GM23248 (cell line): Measurements from ENCODE around the gene UBE2V1. TPM values are rescaled to one million over a fixed set of nuclear protein-coding genes. Genes with fewer than 3 reads are reported as not detected.

ENCODE experiments used
- DNase-seq: peaks from one replicate; pipeline ENCODE4 v3.0.0-alpha.2; 2015
- H2AFZ ChIP-seq: fragments of 200-600 bp; sonication (generic); 2 replicates; pipeline ENCODE4 v1.6.1; 2016; ENCODE audit warnings: antibody characterized with exemption
- H3F3A ChIP-seq: fragments of 200-600 bp; sonication (generic); 2 replicates; pipeline ENCODE4 v1.6.1; 2016; ENCODE audit warnings: mild to moderate bottlenecking, antibody characterized with exemption, mixed run types; ENCODE audit not compliant: insufficient read depth
- H3K27ac ChIP-seq: fragments of 200-600 bp; sonication (generic); 2 replicates; pipeline ENCODE4 v1.5.1; 2016; ENCODE audit warnings: mild to moderate bottlenecking
- H3K27me3 ChIP-seq: fragments of 200-600 bp; sonication (generic); replicated peaks from 2 replicates; pipeline ENCODE4 v1.6.1; 2016; ENCODE audit warnings: mild to moderate bottlenecking; ENCODE audit not compliant: insufficient read depth
- H3K36me3 ChIP-seq: fragments of 200-600 bp; sonication (generic); 2 replicates; pipeline ENCODE4 v1.6.1; 2016; ENCODE audit warnings: low read depth, mild to moderate bottlenecking
- H3K4me1 ChIP-seq: fragments of 200-600 bp; sonication (generic); 2 replicates; pipeline ENCODE4 v1.6.1; 2016; ENCODE audit warnings: mild to moderate bottlenecking; ENCODE audit not compliant: insufficient read depth
- H3K4me2 ChIP-seq: fragments of 200-600 bp; sonication (generic); one replicate; pipeline ENCODE4 v1.6.1; 2016; ENCODE audit warnings: mild to moderate bottlenecking; ENCODE audit not compliant: unreplicated experiment
- H3K4me3 ChIP-seq: fragments of 200-600 bp; sonication (generic); 2 replicates; pipeline ENCODE4 v1.5.1; 2016; ENCODE audit warnings: mild to moderate bottlenecking
- H3K79me2 ChIP-seq: fragments of 200-600 bp; sonication (generic); 2 replicates; pipeline ENCODE4 v1.6.1; 2016; ENCODE audit warnings: mild to moderate bottlenecking; ENCODE audit not compliant: insufficient read depth
- H3K9ac ChIP-seq: fragments of 200-600 bp; sonication (generic); 2 replicates; pipeline ENCODE4 v1.6.1; 2016; ENCODE audit warnings: mild to moderate bottlenecking
- H3K9me2 ChIP-seq: fragments of 200-600 bp; sonication (generic); 2 replicates; pipeline ENCODE4 v1.6.1; 2016; ENCODE audit warnings: mixed run types, mild to moderate bottlenecking, moderate library complexity; ENCODE audit not compliant: insufficient read depth
- H3K9me3 ChIP-seq: fragments of 200-600 bp; sonication (generic); one replicate; pipeline ENCODE4 v1.6.1; 2017; ENCODE audit warnings: low read depth
- H4K20me1 ChIP-seq: fragments of 200-600 bp; sonication (generic); 2 replicates; pipeline ENCODE4 v1.6.0; 2016; ENCODE audit not compliant: insufficient read depth
- EZH2 ChIP-seq: fragments of 200-600 bp; sonication (generic); IDR thresholded peaks from 2 replicates; pipeline ENCODE4 v1.6.1; 2018; ENCODE audit warnings: antibody characterized with exemption, mild to moderate bottlenecking; ENCODE audit not compliant: insufficient read depth, poor library complexity, severe bottlenecking
- EZH2phosphoT487 ChIP-seq: fragments of 200-600 bp; sonication (generic); IDR thresholded peaks from 2 replicates; pipeline ENCODE4 v1.6.1; 2018; ENCODE audit warnings: antibody characterized with exemption, moderate library complexity, mild to moderate bottlenecking, low read depth; ENCODE audit not compliant: insufficient read depth
- WGBS, 2 experiments: methylation state at CpG; one replicate each; pipeline ENCODE4 v1.1.6; 2015 to 2017; ENCODE audit warnings: low lambda C conversion rate in 2 of 2, low coverage in 1 of 2; ENCODE audit errors: missing lambda C conversion rate in 2 of 2; 5-methylcytosine and 5-hydroxymethylcytosine counted together
- in situ Hi-C: fragments of 300-500 bp; cut with MboI; formaldehyde crosslinking; loops from 2 replicates; pipeline ENCODE4 v1.15.0; 2020
- polyA plus RNA-seq: library from polyadenylated mRNA; unstranded; fragments of >200 nt; fragmentation: Nextera tagmentation; extraction: Ambion mirVana; gene quantifications from 2 replicates; pipeline ENCODE4 v1.2.1, GENCODE V29; 2016
- total RNA-seq: library from RNA; depleted of rRNA; stranded (reverse); fragments of >200 nt; shearing (Covaris generic); gene quantifications from 2 replicates; pipeline ENCODE4 v1.2.3, GENCODE V29; 2014

Gene UBE2V1
- total and polyA plus RNA-seq, 2 experiments from 2014 or later, result 41.7 to 197 TPM

DNA sequence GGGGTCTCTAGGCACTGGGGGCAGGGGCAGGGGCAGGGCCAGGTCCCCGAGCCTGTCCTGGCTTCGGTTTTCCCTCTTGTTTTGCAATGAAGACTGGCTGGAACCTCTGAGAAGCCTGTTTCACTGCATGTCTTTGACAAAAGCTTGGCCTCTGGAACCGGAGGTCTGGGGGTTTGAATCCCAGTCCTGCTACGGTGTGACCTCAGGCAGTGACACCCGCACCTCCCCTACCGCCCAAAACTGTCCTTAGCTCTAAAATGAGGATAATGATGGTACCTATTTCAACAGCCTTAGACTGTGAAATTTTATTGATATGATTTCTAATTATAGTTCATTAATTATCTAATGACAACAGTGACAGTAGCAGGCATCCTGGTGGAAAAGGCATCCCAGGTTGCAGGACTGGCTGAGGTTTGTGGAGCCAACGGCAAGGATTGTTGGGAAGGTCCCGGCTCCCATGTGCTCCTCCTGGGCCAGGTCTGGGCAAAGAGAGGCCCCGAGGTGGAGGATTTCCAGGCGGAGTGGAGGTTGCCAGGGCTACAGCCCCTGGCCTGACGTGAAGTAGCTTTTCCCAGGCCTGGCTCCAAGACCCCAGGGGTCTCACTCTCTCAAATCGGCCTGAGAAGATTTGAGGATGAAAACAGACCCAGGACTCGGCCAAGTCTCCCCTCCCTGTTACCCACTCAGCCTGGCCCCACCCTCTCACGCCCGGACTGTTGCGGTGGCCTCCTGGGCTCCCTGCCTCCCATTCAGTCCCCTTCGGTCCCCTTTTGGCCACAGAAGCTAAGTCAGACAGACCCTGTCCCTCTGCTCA is 72.3 kb downstream of the UBE2V1 start:
- H2AFZ ChIP-seq, result no peak overlapping the region
- no peak overlapping the region for H3K9ac ChIP-seq
- H3K4me1 ChIP-seq, result no peaks in the 10 kb centered on the region
- in situ Hi-C loops, result no loop called here
- H3K9me3 ChIP-seq, result no peaks in the 10 kb centered on the region
- H3F3A ChIP-seq, result no peaks in the 10 kb centered on the region
- H3K9me2 ChIP-seq, result no peaks in the 10 kb centered on the region
- no peaks in the 10 kb centered on the region for H3K79me2 ChIP-seq
- H3K4me3 ChIP-seq, result no peak overlapping the region
- H4K20me1 ChIP-seq, result no peaks in the 10 kb centered on the region
- no peaks in the 10 kb centered on the region for H3K36me3 ChIP-seq
- no peak overlapping the region for H3K27ac ChIP-seq
- 83% methylated on average over 17 of the region's 17 CpGs for WGBS, 2 experiments
- H3K27me3 ChIP-seq, result no peaks in the 10 kb centered on the region
- no peak overlapping the region for H3K4me2 ChIP-seq
- no peak for DNase-seq
- no peak for TF ChIP-seq EZH2phosphoT487
- no peak for TF ChIP-seq EZH2

DNA sequence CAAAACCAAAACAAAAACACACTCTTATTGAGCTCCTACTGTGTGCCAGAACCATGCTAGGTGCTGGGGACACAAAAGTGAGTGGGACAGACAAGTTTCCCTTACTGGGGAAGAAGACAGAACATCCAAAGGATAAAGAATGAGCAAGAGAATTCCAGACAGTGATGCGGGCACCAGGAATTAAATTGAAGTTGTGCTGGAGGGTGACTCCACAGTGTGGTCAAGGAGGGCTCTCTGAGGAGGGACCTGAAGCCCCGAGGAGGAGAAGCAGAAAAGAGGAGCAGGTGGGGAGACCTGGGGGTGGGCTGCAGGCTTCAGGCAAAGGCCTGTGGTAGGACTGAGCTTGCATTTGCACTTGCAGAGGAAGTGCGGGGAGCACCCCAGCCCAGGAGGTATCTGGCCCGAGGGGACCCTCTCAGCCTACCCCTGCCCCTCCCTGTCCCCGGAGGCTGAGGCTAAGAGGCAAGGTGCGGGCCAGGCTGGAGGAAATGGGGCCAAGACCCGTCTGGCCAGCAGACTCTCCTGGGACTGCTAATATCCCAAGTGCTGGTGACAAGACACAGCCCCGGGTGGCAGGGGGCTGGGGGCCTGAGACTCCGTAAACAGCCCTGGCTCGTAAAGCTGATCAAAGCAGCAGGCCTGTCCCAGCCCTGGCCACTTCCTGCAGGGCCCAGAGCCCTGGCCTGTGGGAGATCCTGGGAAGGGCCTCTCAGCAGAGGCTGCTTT is 73.1 kb downstream of the UBE2V1 start:
- H3K79me2 ChIP-seq, result no peaks in the 10 kb centered on the region
- no peak overlapping the region for H3K4me3 ChIP-seq
- no peaks in the 10 kb centered on the region for H3K27me3 ChIP-seq
- no peak overlapping the region for H3K27ac ChIP-seq
- no peaks in the 10 kb centered on the region for H3F3A ChIP-seq
- WGBS, 2 experiments, result 82 to 86% methylated on average over 10 of the region's 10 CpGs
- no peak overlapping the region for H3K9ac ChIP-seq
- no peak overlapping the region for H3K4me2 ChIP-seq
- no peaks in the 10 kb centered on the region for H4K20me1 ChIP-seq
- no peaks in the 10 kb centered on the region for H3K9me2 ChIP-seq
- H3K4me1 ChIP-seq, result peaks cover 2% of the 10 kb centered on the region; the same call in 1 of the 2 replicates
- H2AFZ ChIP-seq, result no peak overlapping the region
- H3K9me3 ChIP-seq, result no peaks in the 10 kb centered on the region
- no peak for DNase-seq
- TF ChIP-seq EZH2phosphoT487, result no peak
- no peak for TF ChIP-seq EZH2
- no peaks in the 10 kb centered on the region for H3K36me3 ChIP-seq
- in situ Hi-C loops, result no loop called here

DNA sequence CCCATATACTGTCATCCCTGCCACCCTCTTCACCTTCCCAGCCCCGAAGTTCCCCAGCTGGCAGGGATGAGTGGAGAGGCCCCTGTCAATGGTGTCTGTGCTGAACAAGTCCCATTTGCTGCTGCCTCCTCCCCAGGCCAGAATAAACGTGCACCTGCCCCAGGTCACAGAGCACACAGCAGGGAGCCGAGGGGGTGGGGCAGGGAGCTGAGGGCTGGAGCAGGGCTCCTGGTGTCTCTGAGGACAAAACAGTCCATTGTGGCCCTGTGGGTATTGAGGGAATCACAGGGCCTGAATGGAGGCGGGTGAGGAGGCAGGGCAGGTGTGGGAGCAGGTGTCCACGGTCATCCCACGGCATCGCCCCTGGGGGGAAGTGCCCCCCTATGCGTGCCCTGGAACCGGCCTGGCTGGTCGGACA is 74.4 kb downstream of the UBE2V1 start:
- H3F3A ChIP-seq, result peaks cover 7% of the 10 kb centered on the region; the same call in 1 of the 2 replicates
- 90 to 95% methylated on average over 10 of the region's 10 CpGs for WGBS, 2 experiments
- H3K79me2 ChIP-seq, result no peaks in the 10 kb centered on the region
- no peaks in the 10 kb centered on the region for H3K27me3 ChIP-seq
- H3K9me3 ChIP-seq, result no peaks in the 10 kb centered on the region
- no peak overlapping the region for H2AFZ ChIP-seq
- H3K9me2 ChIP-seq, result no peaks in the 10 kb centered on the region
- H3K36me3 ChIP-seq, result no peaks in the 10 kb centered on the region
- no peak overlapping the region for H3K9ac ChIP-seq
- H4K20me1 ChIP-seq, result no peaks in the 10 kb centered on the region
- H3K4me1 ChIP-seq, result peaks cover 13% of the 10 kb centered on the region
- no peak overlapping the region for H3K27ac ChIP-seq
- no peak for DNase-seq
- H3K4me3 ChIP-seq, result no peak overlapping the region
- H3K4me2 ChIP-seq, result no peak overlapping the region
- TF ChIP-seq EZH2phosphoT487 (no peak), EZH2 (no peak)
- in situ Hi-C loops, result no loop called here

DNA sequence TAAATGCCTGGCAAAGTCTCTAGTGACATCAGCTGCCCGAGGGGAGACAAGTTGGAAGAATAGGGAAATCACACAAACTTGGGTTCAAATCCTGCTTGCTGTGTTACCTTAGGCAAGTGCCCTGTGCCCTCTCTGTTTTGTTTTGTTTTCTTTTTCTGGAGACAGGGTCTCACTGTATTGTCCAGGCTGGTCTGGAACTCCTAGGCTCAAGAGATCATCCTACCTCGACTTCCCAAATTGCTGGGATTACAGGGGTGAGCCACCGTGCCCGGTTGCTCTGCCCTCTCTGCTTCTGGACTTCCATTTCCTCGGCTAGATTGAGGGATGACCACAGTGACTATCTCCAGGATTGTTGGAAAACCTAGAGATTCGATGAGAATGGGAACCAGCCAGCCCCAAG is 74.8 kb downstream of the UBE2V1 start:
- TF ChIP-seq EZH2, result no peak
- no peak for TF ChIP-seq EZH2phosphoT487
- no peak overlapping the region for H3K4me2 ChIP-seq
- no peak overlapping the region for H3K9ac ChIP-seq
- H4K20me1 ChIP-seq, result no peaks in the 10 kb centered on the region
- peaks cover 17% of the 10 kb centered on the region for H3K4me1 ChIP-seq
- no peaks in the 10 kb centered on the region for H3K27me3 ChIP-seq
- H3K79me2 ChIP-seq, result no peaks in the 10 kb centered on the region
- H3K4me3 ChIP-seq, result no peak overlapping the region
- H3K9me2 ChIP-seq, result no peaks in the 10 kb centered on the region
- H3F3A ChIP-seq, result peaks cover 12% of the 10 kb centered on the region; the same call in 1 of the 2 replicates
- H3K9me3 ChIP-seq, result no peaks in the 10 kb centered on the region
- WGBS, 2 experiments, result 74 to 75% methylated on average over 6 of the region's 6 CpGs
- H3K27ac ChIP-seq, result no peak overlapping the region
- DNase-seq, result no peak
- no peak overlapping the region for H2AFZ ChIP-seq
- H3K36me3 ChIP-seq, result no peaks in the 10 kb centered on the region
- in situ Hi-C loops, result no loop called here
